ENCODE data around the gene PCK1. TPM values are rescaled to one million over a fixed set of nuclear protein-coding genes. Genes with fewer than 3 reads are reported as not detected.

PCK1 gene
- total RNA-seq = not detected in 2 replicates

GRCh38 chr20:57560554-57561355 is at the start of gene PCK1:
Gene PCK1 (plus strand): TSS chr20:57561110. CDS start chr20:57561412, 302 bp downstream.

GRCh38 chr20:57524511-57525176 is 36.3 kb upstream of the PCK1 start, which contains the start of gene CTCFL:
Gene CTCFL (minus strand): TSS chr20:57525140. CDS start chr20:57524205, 935 bp downstream.

Other genes with a start within 250 kb of the PCK1 start
- not detected in 2 replicates for gene SPO11, start 231.3 kb upstream of the PCK1 start, total RNA-seq
- gene RAE1, start 209.9 kb upstream of the PCK1 start, total RNA-seq = 23.5 and 40.1 TPM in 2 replicates
- 3.3 and 5.2 TPM in 2 replicates for gene RBM38, start 169.7 kb upstream of the PCK1 start, total RNA-seq
- gene CTCFL, start 36.0 kb upstream of the PCK1 start, total RNA-seq = not detected in 2 replicates
- gene ZBP1, start 59.3 kb downstream of the PCK1 start, total RNA-seq = not detected in 2 replicates
- gene PMEPA1, start 148.9 kb downstream of the PCK1 start, total RNA-seq = 0.63 and 0.94 TPM in 2 replicates